Smooth muscle cell (in vitro differentiated cells): ENCODE data around the gene NDP. TPM values are rescaled to one million over a fixed set of nuclear protein-coding genes. Genes with fewer than 3 reads are reported as not detected.

Experiments used
- DNase-seq: peaks from one replicate; lab custom pipeline; 2025; ENCODE audit not compliant: unreplicated experiment; lab: John Stamatoyannopoulos, UW
- H2AFZ ChIP-seq: fragments of 200-600 bp; sonication (generic); 2 replicates; pipeline ENCODE4 v1.6.0; 2016; ENCODE audit warnings: antibody characterized with exemption, low read depth, mild to moderate bottlenecking
- H3F3A ChIP-seq: fragments of 200-600 bp; sonication (generic); 2 replicates; pipeline ENCODE4 v1.6.0; 2017; ENCODE audit warnings: antibody characterized with exemption, low read depth
- H3K27ac ChIP-seq: fragments of 200-600 bp; sonication (generic); 2 replicates; pipeline ENCODE4 v1.5.1; 2016; ENCODE audit warnings: low read depth, mild to moderate bottlenecking
- H3K27me3 ChIP-seq: fragments of 200-600 bp; sonication (generic); 2 replicates; pipeline ENCODE4 v1.6.1; 2016; ENCODE audit warnings: low read depth, mild to moderate bottlenecking
- H3K36me3 ChIP-seq: fragments of 200-600 bp; sonication (generic); 2 replicates; pipeline ENCODE4 v1.5.1; 2016; ENCODE audit warnings: low read depth
- H3K4me1 ChIP-seq: fragments of 200-600 bp; sonication (generic); 2 replicates; pipeline ENCODE4 v1.5.1; 2016; ENCODE audit warnings: low read depth
- H3K4me2 ChIP-seq: fragments of 200-600 bp; sonication (generic); 2 replicates; pipeline ENCODE4 v1.6.0; 2016; ENCODE audit warnings: mild to moderate bottlenecking
- H3K4me3 ChIP-seq: fragments of 200-600 bp; sonication (generic); 2 replicates; pipeline ENCODE4 v1.5.1; 2016; ENCODE audit warnings: mild to moderate bottlenecking
- H3K79me2 ChIP-seq: fragments of 200-600 bp; sonication (generic); 2 replicates; pipeline ENCODE4 v1.6.0; 2016; ENCODE audit warnings: low read depth, mild to moderate bottlenecking
- H3K9ac ChIP-seq: fragments of 200-600 bp; sonication (generic); 2 replicates; pipeline ENCODE4 v1.6.0; 2016; ENCODE audit warnings: low read depth
- H3K9me3 ChIP-seq: fragments of 200-600 bp; sonication (generic); replicated peaks from 2 replicates; pipeline ENCODE4 v1.5.1; 2016; ENCODE audit warnings: low read depth
- H4K20me1 ChIP-seq: fragments of 200-600 bp; sonication (generic); 2 replicates; pipeline ENCODE4 v1.6.0; 2016; ENCODE audit warnings: low read depth
- WGBS: methylation state at CpG from one replicate; pipeline ENCODE4 v1.1.7; 2016; ENCODE audit warnings: low lambda C conversion rate; 5-methylcytosine and 5-hydroxymethylcytosine counted together
- polyA plus RNA-seq: library from polyadenylated mRNA; unstranded; fragments of >200 nt; fragmentation: Nextera tagmentation; extraction: Ambion mirVana; gene quantifications from 2 replicates; pipeline ENCODE4 v1.2.1, GENCODE V29; 2016
- total RNA-seq: library from RNA; depleted of rRNA; stranded (reverse); fragments of >200 nt; gene quantifications from 2 replicates; pipeline ENCODE4 v1.2.3, GENCODE V29; 2014
- TF ChIP-seq, protein P1 (sequence below): fragments of 200-600 bp; sonication (generic); IDR thresholded peaks from 2 replicates; pipeline ENCODE4 v1.5.1; 2017; ENCODE audit warnings: borderline replicate concordance, mild to moderate bottlenecking, antibody characterized with exemption; ENCODE audit not compliant: insufficient read depth, poor library complexity, severe bottlenecking

Gene NDP
- total and polyA plus RNA-seq, 2 experiments from 2014 or later: 0.88 to 1.5 TPM

GRCh38 chrX:43910012-43910411 lies 63.2 kb downstream of the NDP start:
- peaks cover 6% of the 10 kb centered on the region for H3K4me1 ChIP-seq
- H3K27ac ChIP-seq: no peak overlapping the region
- no peak overlapping the region for H2AFZ ChIP-seq
- H3K9ac ChIP-seq: no peak overlapping the region
- no peaks in the 10 kb centered on the region for H3K79me2 ChIP-seq
- H4K20me1 ChIP-seq: no peaks in the 10 kb centered on the region
- no peaks in the 10 kb centered on the region for H3K27me3 ChIP-seq
- H3K4me3 ChIP-seq: no peak overlapping the region
- H3K9me3 ChIP-seq: no peaks in the 10 kb centered on the region
- TF ChIP-seq, protein P1, sequence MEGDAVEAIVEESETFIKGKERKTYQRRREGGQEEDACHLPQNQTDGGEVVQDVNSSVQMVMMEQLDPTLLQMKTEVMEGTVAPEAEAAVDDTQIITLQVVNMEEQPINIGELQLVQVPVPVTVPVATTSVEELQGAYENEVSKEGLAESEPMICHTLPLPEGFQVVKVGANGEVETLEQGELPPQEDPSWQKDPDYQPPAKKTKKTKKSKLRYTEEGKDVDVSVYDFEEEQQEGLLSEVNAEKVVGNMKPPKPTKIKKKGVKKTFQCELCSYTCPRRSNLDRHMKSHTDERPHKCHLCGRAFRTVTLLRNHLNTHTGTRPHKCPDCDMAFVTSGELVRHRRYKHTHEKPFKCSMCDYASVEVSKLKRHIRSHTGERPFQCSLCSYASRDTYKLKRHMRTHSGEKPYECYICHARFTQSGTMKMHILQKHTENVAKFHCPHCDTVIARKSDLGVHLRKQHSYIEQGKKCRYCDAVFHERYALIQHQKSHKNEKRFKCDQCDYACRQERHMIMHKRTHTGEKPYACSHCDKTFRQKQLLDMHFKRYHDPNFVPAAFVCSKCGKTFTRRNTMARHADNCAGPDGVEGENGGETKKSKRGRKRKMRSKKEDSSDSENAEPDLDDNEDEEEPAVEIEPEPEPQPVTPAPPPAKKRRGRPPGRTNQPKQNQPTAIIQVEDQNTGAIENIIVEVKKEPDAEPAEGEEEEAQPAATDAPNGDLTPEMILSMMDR: no peak
- H3K4me2 ChIP-seq: no peak overlapping the region
- no peaks in the 10 kb centered on the region for H3K36me3 ChIP-seq
- no peak for DNase-seq
- 21% methylated on average over 1 of the region's 1 CpG for WGBS
- no peaks in the 10 kb centered on the region for H3F3A ChIP-seq

- peaks cover 6% of the 10 kb centered on the region for H3K4me1 ChIP-seq
- H2AFZ ChIP-seq: no peak overlapping the region
- TF ChIP-seq, protein P1: no peak
- H3K4me2 ChIP-seq: no peak overlapping the region
- H3K79me2 ChIP-seq: no peaks in the 10 kb centered on the region
- no peaks in the 10 kb centered on the region for H3K36me3 ChIP-seq
- DNase-seq: no peak
- WGBS: 86% methylated on average over 1 of the region's 1 CpG
- H3K27ac ChIP-seq: no peak overlapping the region
- no peaks in the 10 kb centered on the region for H3K9me3 ChIP-seq
- H4K20me1 ChIP-seq: no peaks in the 10 kb centered on the region
- no peaks in the 10 kb centered on the region for H3F3A ChIP-seq
- no peaks in the 10 kb centered on the region for H3K27me3 ChIP-seq
- H3K9ac ChIP-seq: no peak overlapping the region
- no peak overlapping the region for H3K4me3 ChIP-seq
These were observed 64.0 kb downstream of the NDP start for GRCh38 chrX:43909141-43909540.

GRCh38 chrX:43899878-43900815 lies 73.0 kb downstream of the NDP start:
- Histone ChIP-seq H4K20me1 (no peaks in the 10 kb centered on the region), H3K9ac (no peak overlapping the region), H3K4me3 (no peak overlapping the region), H3K4me2 (no peak overlapping the region), H3K36me3 (no peaks in the 10 kb centered on the region), H3K27ac (no peak overlapping the region), H2AFZ (no peak overlapping the region), H3K9me3 (no peaks in the 10 kb centered on the region), H3K4me1 (no peaks in the 10 kb centered on the region), H3K27me3 (no peaks in the 10 kb centered on the region), H3F3A (no peaks in the 10 kb centered on the region), H3K79me2 (no peaks in the 10 kb centered on the region)
- no peak for DNase-seq
- TF ChIP-seq, protein P1: no peak
- 73% methylated on average over 5 of the region's 5 CpGs for WGBS

Other genes starting within 250 kb of the NDP start
- not detected in 2 replicates for gene MAOB, start 90.9 kb downstream of the NDP start, total RNA-seq
- 0.07 and 0.93 TPM in 2 replicates for gene MAOB, start 90.9 kb downstream of the NDP start, polyA plus RNA-seq